Sigmoid colon (tissue), 7 donors: ENCODE results near the gene CLCNKA. TPM values are rescaled to one million over a fixed set of nuclear protein-coding genes. Genes with fewer than 3 reads are reported as not detected.

Source experiments
- DNase-seq: peaks from one replicate; pipeline ENCODE4 v3.0.0-alpha.2; 2019
- H3K27ac ChIP-seq, 4 donors: fragments of 200-600 bp; sonication (generic); one replicate each; pipeline ENCODE4 v1.5.1; 2016 to 2019; ENCODE audit warnings: mild to moderate bottlenecking in 1 of 4
- H3K27me3 ChIP-seq, 3 donors: fragments of 200-600 bp; sonication (generic); one replicate each; pipeline ENCODE4 v1.5.1; 2019; ENCODE audit warnings: mild to moderate bottlenecking in 1 of 3
- H3K36me3 ChIP-seq, 4 donors: fragments of 200-600 bp; sonication (generic); one replicate each; pipeline ENCODE4 v1.5.1; 2016 to 2019
- H3K4me1 ChIP-seq, 4 donors: fragments of 200-600 bp; sonication (generic); one replicate each; pipeline ENCODE4 v1.5.1; 2017 to 2019
- H3K4me3 ChIP-seq, 4 donors: fragments of 200-600 bp; sonication (generic); one replicate each; pipeline ENCODE4 v1.5.1; 2017 to 2019; ENCODE audit warnings: mild to moderate bottlenecking in 2 of 4, moderate library complexity in 1 of 4
- H3K9me3 ChIP-seq, 4 donors: fragments of 200-600 bp in 3 of 4; sonication (generic) in 3 of 4; one replicate each; pipeline versions ENCODE4 v1.5.1 to v1.6.1; 2013 to 2019
- CTCF ChIP-seq, 4 experiments: fragments of 450-650 bp in 3 of 4; fragments of 200-600 bp in 1 of 4; IDR thresholded peaks; one replicate each; pipeline ENCODE4 v1.5.1; 2016 to 2019; ENCODE audit warnings: antibody characterized with exemption in 4 of 4, mild to moderate bottlenecking in 3 of 4, moderate library complexity in 2 of 4
- EP300 ChIP-seq, 4 donors: sonication (generic); formaldehyde crosslinking; IDR thresholded peaks; one replicate each; pipeline ENCODE4 v1.6.1; 2017; ENCODE audit warnings: antibody characterized with exemption in 4 of 4
- POLR2A ChIP-seq, 2 donors: fragments of 450-650 bp; IDR thresholded peaks; one replicate each; pipeline ENCODE4 v1.6.1; 2016; ENCODE audit warnings: antibody characterized with exemption in 2 of 2, mild to moderate bottlenecking in 2 of 2, moderate library complexity in 2 of 2
- POLR2AphosphoS5 ChIP-seq, 4 donors: sonication (generic); formaldehyde crosslinking; IDR thresholded peaks; one replicate each; pipeline ENCODE4 v1.6.1; 2017; ENCODE audit warnings: antibody characterized with exemption in 4 of 4
- WGBS, 2 donors: extraction: QIAGEN DNeasy Blood & Tissue Kit; methylation state at CpG; one replicate each; pipeline ENCODE4 v1.1.7; 2013; 5-methylcytosine and 5-hydroxymethylcytosine counted together
- intact Hi-C: fragments of 100-400 bp; cut with DNase I; formaldehyde crosslinking; loops from one replicate; pipeline ENCODE4 v1.15.1; 2023
- polyA plus RNA-seq, 3 donors: library from polyadenylated mRNA; stranded (reverse); fragments of 200-250 nt; gene quantifications; one replicate each; pipeline ENCODE4 v1.2.3, GENCODE V29; 2013
- total RNA-seq, 4 donors: library from RNA; depleted of rRNA; stranded (reverse); fragments of >200 nt; gene quantifications; one replicate each; pipeline ENCODE4 v1.1.0, GENCODE V29; 2016
- donor health status: healthy with polysubstance abuse.
- donor health status: Bipolar disorder and iron deficiency.
- donor health status: healthy.

Gene CLCNKA
- total and polyA plus RNA-seq, 7 donors = 0.13 to 1.1 TPM; not detected in 5

- Histone ChIP-seq H3K4me3 (no peak overlapping the region), H3K4me1 (peaks cover 0 to 37% (median 30%) of the 10 kb centered on the region in 4 donors), H3K9me3 (no peaks in the 10 kb centered on the region), H3K36me3 (no peaks in the 10 kb centered on the region), H3K27me3 (peaks cover 0 to 17% (median 8%) of the 10 kb centered on the region in 3 donors), H3K27ac (no peak overlapping the region)
- no peak for TF ChIP-seq POLR2A (IDR thresholded peaks at IDR 0.05)
- DNase-seq = no peak
- WGBS, 2 donors = 50 to 85% methylated on average over 5 of the region's 5 CpGs
- intact Hi-C loops = no loop called here
Measured at GRCh38 chr1:16074217-16074616, 52.4 kb downstream of the CLCNKA start.

- peak; percentile 84 for DNase-seq
- 55 to 74% methylated on average over 11 of the region's 11 CpGs for WGBS, 2 donors
- Histone ChIP-seq H3K4me3 (no peak overlapping the region), H3K9me3 (no peaks in the 10 kb centered on the region), H3K36me3 (no peaks in the 10 kb centered on the region), H3K4me1 (peaks cover 0 to 39% (median 30%) of the 10 kb centered on the region in 4 donors), H3K27me3 (peaks cover 0 to 17% (median 8%) of the 10 kb centered on the region in 3 donors), H3K27ac (peak overlapping the region in 1 of 4 donors; percentile 3)
- TF ChIP-seq POLR2A (IDR thresholded peaks at IDR 0.05) = no peak
- no peak for TF ChIP-seq EP300 (IDR thresholded peaks at IDR 0.05)
- TF ChIP-seq CTCF (IDR thresholded peaks at IDR 0.05) = no peak
- TF ChIP-seq POLR2AphosphoS5 (IDR thresholded peaks at IDR 0.05) = no peak
- intact Hi-C loops = no loop called here
Measured at GRCh38 chr1:16075337-16076030, 53.6 kb downstream of the CLCNKA start.

- intact Hi-C loops = no loop called here
Measured at GRCh38 chr1:16076031-16076864, 54.4 kb downstream of the CLCNKA start.

GRCh38 chr1:16076865-16077238 lies 55.0 kb downstream of the CLCNKA start:
- DNase-seq = no peak
- TF ChIP-seq POLR2A (IDR thresholded peaks at IDR 0.05) (no peak), POLR2AphosphoS5 (IDR thresholded peaks at IDR 0.05) (no peak), EP300 (IDR thresholded peaks at IDR 0.05) (no peak), CTCF (IDR thresholded peaks at IDR 0.05) (no peak)
- WGBS, 2 donors = 71 to 87% methylated on average over 11 of the region's 11 CpGs
- Histone ChIP-seq H3K36me3 (no peaks in the 10 kb centered on the region), H3K9me3 (no peaks in the 10 kb centered on the region), H3K4me3 (no peak overlapping the region), H3K27me3 (peaks cover 0 to 17% (median 8%) of the 10 kb centered on the region in 3 donors), H3K4me1 (peaks cover 0 to 39% (median 30%) of the 10 kb centered on the region in 4 donors), H3K27ac (peak overlapping the region in 1 of 4 donors; percentile 30)
- intact Hi-C loops = no loop called here

More at GRCh38 chr1:16076031-16076864, 54.4 kb downstream of the CLCNKA start:
- H3K27ac ChIP-seq = peak overlapping the region in 1 of 4 donors; percentile 30
- peaks cover 0 to 17% (median 8%) of the 10 kb centered on the region in 3 donors for H3K27me3 ChIP-seq
- no peaks in the 10 kb centered on the region for H3K9me3 ChIP-seq
- TF ChIP-seq POLR2A (IDR thresholded peaks at IDR 0.05) (no peak), POLR2AphosphoS5 (IDR thresholded peaks at IDR 0.05) (peak in 2 of 4 donors; percentile 24 to 48)
- WGBS, 2 donors = 79 to 88% methylated on average over 14 of the region's 14 CpGs
- H3K4me1 ChIP-seq = peaks cover 0 to 39% (median 30%) of the 10 kb centered on the region in 4 donors
- H3K36me3 ChIP-seq = no peaks in the 10 kb centered on the region
- H3K4me3 ChIP-seq = no peak overlapping the region
- DNase-seq = peak; percentile 82

- no peaks in the 10 kb centered on the region for H3K9me3 ChIP-seq
- DNase-seq = no peak
- no peak overlapping the region for H3K27ac ChIP-seq
- no peaks in the 10 kb centered on the region for H3K36me3 ChIP-seq
- H3K4me3 ChIP-seq = no peak overlapping the region
- H3K4me1 ChIP-seq = peaks cover 0 to 39% (median 30%) of the 10 kb centered on the region in 4 donors
- WGBS, 2 donors = 73 to 89% methylated on average over 12 of the region's 12 CpGs
- TF ChIP-seq POLR2AphosphoS5 (IDR thresholded peaks at IDR 0.05) (no peak), CTCF (IDR thresholded peaks at IDR 0.05) (no peak), EP300 (IDR thresholded peaks at IDR 0.05) (no peak), POLR2A (IDR thresholded peaks at IDR 0.05) (no peak)
- peaks cover 0 to 16% (median 7%) of the 10 kb centered on the region in 3 donors for H3K27me3 ChIP-seq
- intact Hi-C loops = loop anchor here (2.0 kb wide), 2 partner anchors 77 to 169 kb away; no protein-coding TSS in a partner anchor
Measured at GRCh38 chr1:16077406-16078245, 55.8 kb downstream of the CLCNKA start.
